GM18867 (cell line): ENCODE measurements around the gene MAP2K4.
"Not testable (repeated sequence)": the region's sequence is repeated elsewhere in the genome, so short reads cannot be mapped to it uniquely, and the experiment has no call there.

Source experiments
- ATAC-seq: cut with Tn5 transposase; IDR thresholded peaks from one replicate; pipeline ENCODE4 v1.9.1; 2021; ENCODE audit warnings: mild to moderate bottlenecking, moderate library complexity; ENCODE audit not compliant: unreplicated experiment

MAP2K4 gene

GRCh38 chr17:12136243-12136642 lies 115.6 kb downstream of the MAP2K4 start:
- ATAC-seq, result no peak

- no peak for ATAC-seq
Measured at GRCh38 chr17:12136646-12137045, 116.0 kb downstream of the MAP2K4 start.

GRCh38 chr17:12137859-12138258 lies 117.2 kb downstream of the MAP2K4 start:
- no peak for ATAC-seq

GRCh38 chr17:12140685-12141084 lies 120.0 kb downstream of the MAP2K4 start:
- ATAC-seq, result no peak

- not testable (repeated sequence) for ATAC-seq
Measured at GRCh38 chr17:12162187-12162586, 141.5 kb downstream of the MAP2K4 start.

GRCh38 chr17:12164085-12164484 lies 143.4 kb downstream of the MAP2K4 start:
- ATAC-seq, result no peak

GRCh38 chr17:12178644-12179330 lies 158.1 kb downstream of the MAP2K4 start:
- no peak for ATAC-seq

GRCh38 chr17:12180644-12181261 lies 160.1 kb downstream of the MAP2K4 start:
- peak; percentile 47 for ATAC-seq

GRCh38 chr17:12187658-12188057 lies 167.0 kb downstream of the MAP2K4 start:
- no peak for ATAC-seq

- no peak for ATAC-seq
Measured at GRCh38 chr17:12193144-12193735, 172.6 kb downstream of the MAP2K4 start.
